ENCODE measurements around the gene GNL1. TPM values are rescaled to one million over a fixed set of nuclear protein-coding genes. Genes with fewer than 3 reads are reported as not detected.

The GNL1 gene
- total and polyA plus RNA-seq, 9 of the 15 experiments (the other 6 are each of a cell fraction or from before 2014, with no cell fraction given): 0.73 to 112 (median 58.0) TPM

- TF ChIP-seq TFE3 (CRISPR knock-in tag; IDR thresholded peaks at IDR 0.05): no peak
- peak; percentile 90 for TF ChIP-seq ZNF589 (CRISPR knock-in tag; IDR thresholded peaks at IDR 0.05; ENCODE audit: low read depth)
- TF ChIP-seq, protein P1, sequence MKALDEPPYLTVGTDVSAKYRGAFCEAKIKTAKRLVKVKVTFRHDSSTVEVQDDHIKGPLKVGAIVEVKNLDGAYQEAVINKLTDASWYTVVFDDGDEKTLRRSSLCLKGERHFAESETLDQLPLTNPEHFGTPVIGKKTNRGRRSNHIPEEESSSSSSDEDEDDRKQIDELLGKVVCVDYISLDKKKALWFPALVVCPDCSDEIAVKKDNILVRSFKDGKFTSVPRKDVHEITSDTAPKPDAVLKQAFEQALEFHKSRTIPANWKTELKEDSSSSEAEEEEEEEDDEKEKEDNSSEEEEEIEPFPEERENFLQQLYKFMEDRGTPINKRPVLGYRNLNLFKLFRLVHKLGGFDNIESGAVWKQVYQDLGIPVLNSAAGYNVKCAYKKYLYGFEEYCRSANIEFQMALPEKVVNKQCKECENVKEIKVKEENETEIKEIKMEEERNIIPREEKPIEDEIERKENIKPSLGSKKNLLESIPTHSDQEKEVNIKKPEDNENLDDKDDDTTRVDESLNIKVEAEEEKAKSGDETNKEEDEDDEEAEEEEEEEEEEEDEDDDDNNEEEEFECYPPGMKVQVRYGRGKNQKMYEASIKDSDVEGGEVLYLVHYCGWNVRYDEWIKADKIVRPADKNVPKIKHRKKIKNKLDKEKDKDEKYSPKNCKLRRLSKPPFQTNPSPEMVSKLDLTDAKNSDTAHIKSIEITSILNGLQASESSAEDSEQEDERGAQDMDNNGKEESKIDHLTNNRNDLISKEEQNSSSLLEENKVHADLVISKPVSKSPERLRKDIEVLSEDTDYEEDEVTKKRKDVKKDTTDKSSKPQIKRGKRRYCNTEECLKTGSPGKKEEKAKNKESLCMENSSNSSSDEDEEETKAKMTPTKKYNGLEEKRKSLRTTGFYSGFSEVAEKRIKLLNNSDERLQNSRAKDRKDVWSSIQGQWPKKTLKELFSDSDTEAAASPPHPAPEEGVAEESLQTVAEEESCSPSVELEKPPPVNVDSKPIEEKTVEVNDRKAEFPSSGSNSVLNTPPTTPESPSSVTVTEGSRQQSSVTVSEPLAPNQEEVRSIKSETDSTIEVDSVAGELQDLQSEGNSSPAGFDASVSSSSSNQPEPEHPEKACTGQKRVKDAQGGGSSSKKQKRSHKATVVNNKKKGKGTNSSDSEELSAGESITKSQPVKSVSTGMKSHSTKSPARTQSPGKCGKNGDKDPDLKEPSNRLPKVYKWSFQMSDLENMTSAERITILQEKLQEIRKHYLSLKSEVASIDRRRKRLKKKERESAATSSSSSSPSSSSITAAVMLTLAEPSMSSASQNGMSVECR (CRISPR knock-in tag; IDR thresholded peaks at IDR 0.05): peak; percentile 83
- no peak for TF ChIP-seq MED1 (CRISPR knock-in tag; IDR thresholded peaks at IDR 0.05; ENCODE audit: borderline replicate concordance)
- peak; percentile 11; the same call in 1 of the 2 replicates for TF ChIP-seq CREB1 (IDR thresholded peaks at IDR 0.05)
- peak; percentile 50; the same call in 1 of the 2 replicates for TF ChIP-seq CREB1 (CRISPR knock-in tag; IDR thresholded peaks at IDR 0.05)
- TF ChIP-seq BACH1 (tag; IDR thresholded peaks at IDR 0.05): 0 out of 2 replicates have a peak, but pooled peaks have one; percentile 28
- TF ChIP-seq TAF7 (tag; IDR thresholded peaks at IDR 0.05): peak; percentile 49
- peak; percentile 14; the same call in 1 of the 2 replicates for TF ChIP-seq LCOR (CRISPR knock-in tag; IDR thresholded peaks at IDR 0.05)
- TF ChIP-seq, protein P2, sequence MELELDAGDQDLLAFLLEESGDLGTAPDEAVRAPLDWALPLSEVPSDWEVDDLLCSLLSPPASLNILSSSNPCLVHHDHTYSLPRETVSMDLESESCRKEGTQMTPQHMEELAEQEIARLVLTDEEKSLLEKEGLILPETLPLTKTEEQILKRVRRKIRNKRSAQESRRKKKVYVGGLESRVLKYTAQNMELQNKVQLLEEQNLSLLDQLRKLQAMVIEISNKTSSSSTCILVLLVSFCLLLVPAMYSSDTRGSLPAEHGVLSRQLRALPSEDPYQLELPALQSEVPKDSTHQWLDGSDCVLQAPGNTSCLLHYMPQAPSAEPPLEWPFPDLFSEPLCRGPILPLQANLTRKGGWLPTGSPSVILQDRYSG (tag; conservative IDR thresholded peaks at IDR 0.05; ENCODE audit: low read depth): no peak
- 0 out of 2 replicates have a peak, but pooled peaks have one; percentile 8 for TF ChIP-seq ZNF644 (tag; IDR thresholded peaks at IDR 0.05; ENCODE audit: low read depth)
- TF ChIP-seq POLR2AphosphoS2 (IDR thresholded peaks at IDR 0.05; ENCODE audit: low read length): peak; percentile 72; the same call in 1 of the 2 replicates
- TF ChIP-seq SMAD2 (IDR thresholded peaks at IDR 0.05; ENCODE audit: low read depth, low read length): no peak
- peak; percentile 93 for TF ChIP-seq TAF1 (IDR thresholded peaks at IDR 0.05; ENCODE audit: control insufficient read depth, extremely low read depth, insufficient read depth, low read length, severe bottlenecking)
- peak; percentile 57; the same call in 1 of the 2 replicates for TF ChIP-seq ZNF668 (CRISPR knock-in tag; IDR thresholded peaks at IDR 0.05)
- peak; percentile 73 for TF ChIP-seq TCF3 (CRISPR knock-in tag; IDR thresholded peaks at IDR 0.05)
- no peak for TF ChIP-seq SRSF1 (IDR thresholded peaks at IDR 0.05; ENCODE audit: low read depth, low read length)
These were observed 40.1 kb downstream of the GNL1 start (continued) for GRCh38 chr6:30515944-30516753.

Measured in K562 (cell line).